ENCODE data around the gene HIVEP2. TPM values are rescaled to one million over a fixed set of nuclear protein-coding genes. Genes with fewer than 3 reads are reported as not detected.

Gene HIVEP2
- total and polyA plus RNA-seq, 2 donors (not counting 1 experiment from before 2014, with no cell fraction given): 5.8 to 31.9 TPM

GRCh38 chr6:142958343-142958742 is 13.4 kb upstream of the HIVEP2 start:
- no peak overlapping the region for H2AFZ ChIP-seq (ENCODE audit: insufficient read depth, low read depth, low read length, poor library complexity, severe bottlenecking)
- H4K20me1 ChIP-seq (ENCODE audit: control insufficient read depth, insufficient read depth, low read length, poor library complexity, severe bottlenecking): no peaks in the 10 kb centered on the region
- CTCF ChIA-PET: interaction anchor here (0.9 to 1.9 kb wide), 2 partner anchors 64 to 266 kb away, joined by 4 to 5 read pairs; no protein-coding TSS in a partner anchor
- H3K9ac ChIP-seq (ENCODE audit: low read length): no peak overlapping the region
- Mint-ChIP-seq H3K4me1 (peaks cover 13% of the 10 kb centered on the region), H3K4me3 (no peak overlapping the region), H3K27ac (no peak overlapping the region), H3K9me3 (ENCODE audit: insufficient read depth) (peaks cover 7% of the 10 kb centered on the region), H3K27me3 (no peaks in the 10 kb centered on the region)
- no peaks in the 10 kb centered on the region for H3K27me3 ChIP-seq (replicated peaks in 1 of 4; ENCODE audit: control extremely low read depth in 1 of 4, control insufficient read depth in 3 of 4, insufficient read depth in 4 of 4, low read length in 3 of 4)
- no peak for ATAC-seq (ENCODE audit: low read depth)
- H3K27ac ChIP-seq (ENCODE audit: low read length in 2 of 2): no peak overlapping the region
- DNase-seq: no peak
- 97% methylated on average over 3 of the region's 4 CpGs for WGBS (ENCODE audit: insufficient coverage)
- intact Hi-C loops (cut with micrococcal nuclease): no loop called here
- POLR2A ChIA-PET: interaction anchor here (0.7 kb wide), 1 partner anchor 268 kb away, joined by 4 read pairs; no protein-coding TSS in a partner anchor
- H3K79me2 ChIP-seq (ENCODE audit: control insufficient read depth, insufficient read depth, low read length): no peaks in the 10 kb centered on the region
- TF ChIP-seq EZH2 (IDR thresholded peaks at IDR 0.05; ENCODE audit: borderline replicate concordance, insufficient read depth, low read depth, low read length, poor library complexity, severe bottlenecking): no peak
- TF ChIP-seq CTCF (IDR thresholded peaks at IDR 0.05): no peak
- H3K4me2 ChIP-seq (replicated peaks; ENCODE audit: low read depth, low read length, poor library complexity, severe bottlenecking): no peak overlapping the region
- no peak overlapping the region for H3K4me3 ChIP-seq (ENCODE audit: control extremely low read depth in 1 of 5, extremely low read depth in 1 of 5, insufficient read depth in 1 of 5, low read depth in 2 of 5, low read length in 4 of 5)
- no peaks in the 10 kb centered on the region for H3K36me3 ChIP-seq (replicated peaks in 1 of 2; ENCODE audit: control extremely low read depth in 1 of 2, control insufficient read depth in 1 of 2, extremely low read depth in 1 of 2, insufficient read depth in 2 of 2, low read length in 1 of 2)
- peaks cover 0 to 6% (median 3%) of the 10 kb centered on the region in 3 donors for H3K9me3 ChIP-seq (ENCODE audit: control extremely low read depth in 1 of 3, control insufficient read depth in 2 of 3, insufficient read depth in 1 of 3, low read length in 2 of 3)
- peaks cover 8% of the 10 kb centered on the region in 2 donors for H3K4me1 ChIP-seq (ENCODE audit: control insufficient read depth in 2 of 2, insufficient read depth in 2 of 2, low read length in 2 of 2)

- Histone ChIP-seq H3K9me3 (ENCODE audit: control extremely low read depth in 1 of 3, control insufficient read depth in 2 of 3, insufficient read depth in 1 of 3, low read length in 2 of 3) (peaks cover 0 to 6% (median 3%) of the 10 kb centered on the region in 3 donors), H3K27me3 (replicated peaks in 1 of 4; ENCODE audit: control extremely low read depth in 1 of 4, control insufficient read depth in 3 of 4, insufficient read depth in 4 of 4, low read length in 3 of 4) (no peaks in the 10 kb centered on the region), H3K27ac (ENCODE audit: low read length in 2 of 2) (no peak overlapping the region), H3K36me3 (replicated peaks in 1 of 2; ENCODE audit: control extremely low read depth in 1 of 2, control insufficient read depth in 1 of 2, extremely low read depth in 1 of 2, insufficient read depth in 2 of 2, low read length in 1 of 2) (no peaks in the 10 kb centered on the region), H3K4me2 (replicated peaks; ENCODE audit: low read depth, low read length, poor library complexity, severe bottlenecking) (no peak overlapping the region), H3K4me3 (ENCODE audit: control extremely low read depth in 1 of 5, extremely low read depth in 1 of 5, insufficient read depth in 1 of 5, low read depth in 2 of 5, low read length in 4 of 5) (no peak overlapping the region), H4K20me1 (ENCODE audit: control insufficient read depth, insufficient read depth, low read length, poor library complexity, severe bottlenecking) (no peaks in the 10 kb centered on the region), H3K4me1 (ENCODE audit: control insufficient read depth in 2 of 2, insufficient read depth in 2 of 2, low read length in 2 of 2) (peaks cover 22 to 23% of the 10 kb centered on the region in 2 donors), H3K79me2 (ENCODE audit: control insufficient read depth, insufficient read depth, low read length) (no peaks in the 10 kb centered on the region), H3K9ac (ENCODE audit: low read length) (no peak overlapping the region), H2AFZ (ENCODE audit: insufficient read depth, low read depth, low read length, poor library complexity, severe bottlenecking) (no peak overlapping the region)
- WGBS (ENCODE audit: insufficient coverage): no CpG with 5 or more reads among the region's 1 CpG
- H3K27me3 Mint-ChIP-seq: no peaks in the 10 kb centered on the region
- no peak for DNase-seq
- CTCF ChIA-PET: interaction anchor here (1.4 kb wide), 1 partner anchor 70 kb away, joined by 7 read pairs; no protein-coding TSS in a partner anchor
- no peak overlapping the region for H3K4me3 Mint-ChIP-seq
- H3K27ac Mint-ChIP-seq: no peak overlapping the region
- no peak for TF ChIP-seq EZH2 (IDR thresholded peaks at IDR 0.05; ENCODE audit: borderline replicate concordance, insufficient read depth, low read depth, low read length, poor library complexity, severe bottlenecking)
- TF ChIP-seq CTCF (IDR thresholded peaks at IDR 0.05): no peak
- intact Hi-C loops (cut with micrococcal nuclease): no loop called here
- H3K4me1 Mint-ChIP-seq: peaks cover 29% of the 10 kb centered on the region
- POLR2A ChIA-PET: no interaction called here
- H3K9me3 Mint-ChIP-seq (ENCODE audit: insufficient read depth): peaks cover 7% of the 10 kb centered on the region
- ATAC-seq (ENCODE audit: low read depth): no peak
Observed at GRCh38 chr6:142956726-142957125, 11.8 kb upstream of the HIVEP2 start.
